HG02571 (cell line): ENCODE measurements around the gene TMEM174.
A peak's percentile ranks its signal among the peaks of the same experiment; 100 is the strongest.
"Not testable (repeated sequence)": the region's sequence is repeated elsewhere in the genome, so short reads cannot be mapped to it uniquely, and the experiment has no call there.

ENCODE experiments used
- ATAC-seq: cut with Tn5 transposase; IDR thresholded peaks from one replicate; pipeline ENCODE4 v1.9.1; 2021; ENCODE audit warnings: mild to moderate bottlenecking, moderate library complexity; ENCODE audit not compliant: unreplicated experiment

TMEM174 gene

DNA sequence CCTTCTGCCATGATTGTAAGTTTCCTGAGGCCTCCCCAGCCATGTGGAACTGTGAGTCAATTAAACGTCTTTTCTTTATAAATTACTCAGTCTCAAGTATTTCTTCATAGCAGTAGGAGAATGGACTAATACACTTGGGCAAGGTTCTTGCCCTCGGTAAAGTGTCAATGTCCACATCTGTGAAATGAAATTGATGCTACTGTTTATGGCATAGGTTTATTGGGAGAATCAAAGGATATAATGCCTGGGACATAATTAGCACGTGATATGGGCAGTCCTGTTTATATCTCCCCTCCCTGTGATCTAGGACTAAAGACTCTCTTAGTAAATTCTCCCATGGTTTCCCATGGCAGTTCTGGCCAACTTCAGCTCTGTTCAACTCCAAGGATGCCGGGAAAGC lies 19.4 kb downstream of the TMEM174 start:
- ATAC-seq = no peak

DNA sequence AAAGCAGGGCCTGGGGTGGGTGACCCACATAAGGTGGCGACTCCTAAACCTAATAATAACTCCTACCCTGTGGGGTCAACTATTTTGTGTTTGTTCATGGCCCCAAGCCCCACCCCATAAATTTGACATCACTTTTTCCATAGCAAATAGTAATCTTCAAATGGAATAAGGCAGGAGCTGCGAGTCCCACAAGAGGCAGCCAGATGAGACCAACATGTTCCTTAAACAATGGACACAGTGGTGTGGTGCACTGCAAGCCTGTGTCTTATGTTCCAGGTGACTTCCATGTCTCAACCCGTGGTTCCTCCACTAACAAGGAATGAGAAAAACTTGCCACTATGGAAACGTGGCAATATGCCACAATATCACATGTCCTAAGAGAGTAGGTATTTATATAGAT lies 20.6 kb downstream of the TMEM174 start:
- ATAC-seq = no peak

DNA sequence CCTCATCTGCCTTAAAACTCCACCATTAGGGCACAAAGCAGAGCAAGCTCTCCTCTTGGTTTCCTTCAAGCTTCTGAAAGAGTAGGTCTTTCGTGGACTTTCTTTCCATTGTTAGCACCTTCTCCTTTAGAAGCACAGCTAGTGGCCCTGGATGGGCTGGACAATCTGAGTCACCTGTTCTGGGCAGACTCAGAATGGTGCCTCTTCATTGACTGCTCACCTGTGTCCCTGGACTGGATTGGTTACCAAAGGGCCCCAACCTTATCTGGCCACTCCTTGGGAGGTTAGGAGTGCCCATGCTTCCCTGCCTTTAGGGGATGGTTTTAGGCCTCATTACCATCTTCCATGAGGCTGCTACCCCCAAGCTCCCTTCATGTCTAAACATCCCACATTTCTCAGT lies 23.2 kb downstream of the TMEM174 start:
- ATAC-seq = no peak

DNA sequence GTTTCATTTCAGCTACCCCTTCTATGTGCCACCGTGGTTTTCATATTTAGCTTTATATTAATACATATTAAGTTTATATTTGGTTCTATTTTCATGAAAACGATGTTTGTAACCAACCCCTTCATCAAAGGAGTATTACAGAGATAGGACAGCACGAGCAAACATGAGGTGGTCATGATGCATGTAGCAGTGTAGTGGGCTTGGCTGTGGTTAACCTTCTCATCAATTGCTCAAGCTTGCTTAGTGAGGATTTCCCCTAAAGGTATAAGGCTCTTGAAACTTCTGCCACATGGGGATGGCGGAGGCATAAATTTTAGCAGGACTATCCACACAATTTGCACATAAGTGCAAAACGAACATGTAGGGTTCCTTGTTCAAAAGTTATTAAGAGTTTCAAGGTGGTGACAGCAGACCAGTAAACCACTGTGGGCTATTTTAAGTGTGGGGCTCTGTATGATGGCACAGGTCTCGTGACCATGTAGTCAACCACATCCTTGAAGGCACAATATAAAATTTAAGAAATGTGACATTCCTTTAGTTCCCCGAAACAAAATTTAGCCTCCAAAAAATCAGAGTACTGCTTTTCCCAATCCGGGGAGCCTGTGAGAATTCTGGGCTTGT lies 24.8 kb downstream of the TMEM174 start:
- no peak for ATAC-seq

DNA sequence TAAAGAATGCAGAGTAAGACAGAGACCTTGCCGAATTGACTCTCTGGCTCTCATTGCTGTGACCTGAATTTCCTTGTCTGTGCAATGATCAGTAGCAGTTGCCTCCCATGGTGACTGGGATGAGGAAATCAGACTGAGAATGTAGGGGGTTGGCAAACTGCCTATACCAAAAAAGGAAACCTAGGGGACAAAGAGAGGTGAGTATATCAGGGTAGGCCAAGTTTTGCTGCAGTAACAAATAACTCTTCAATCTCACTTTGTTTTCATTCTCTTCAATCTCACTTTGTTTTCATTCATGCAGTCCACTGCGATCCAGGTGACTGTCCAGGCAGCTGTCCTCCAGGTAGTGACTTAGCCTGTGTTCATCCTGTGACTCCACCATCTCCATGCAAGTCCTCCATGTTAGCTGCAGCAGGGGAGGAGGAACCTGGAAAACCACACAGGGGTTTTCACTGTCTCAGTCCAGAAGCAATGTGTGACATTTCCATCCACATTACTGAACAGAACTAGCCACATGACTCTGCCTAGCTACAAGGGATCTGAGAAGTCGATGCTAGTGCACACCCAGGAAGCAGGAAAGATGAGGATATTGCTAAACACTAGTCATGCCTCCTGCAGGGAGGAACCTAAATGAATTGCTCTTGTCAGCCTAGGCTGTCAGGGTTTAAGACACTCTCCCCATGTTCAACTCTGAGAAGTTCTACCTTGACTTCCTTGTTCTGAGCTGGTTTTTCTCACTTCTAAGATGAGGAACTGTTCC lies 26.0 kb downstream of the TMEM174 start:
- no peak for ATAC-seq

DNA sequence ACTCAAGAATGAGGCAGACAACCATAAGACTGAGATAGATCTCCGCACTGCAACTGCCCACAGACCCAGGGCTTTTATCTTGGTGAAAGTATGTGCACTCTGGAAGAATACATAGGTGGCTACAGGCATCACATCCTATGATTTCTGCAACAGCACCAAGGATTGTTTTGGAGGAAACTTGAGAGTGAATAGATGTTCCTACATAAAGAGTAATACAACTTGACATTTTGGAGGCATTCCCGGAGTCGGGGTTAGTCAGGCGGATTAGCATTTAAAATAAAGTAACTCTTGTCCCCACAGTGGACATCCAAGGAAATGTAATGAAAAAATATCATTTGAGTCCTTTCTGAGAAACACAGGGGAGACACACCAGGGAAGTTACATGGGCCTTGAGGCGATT lies 26.7 kb downstream of the TMEM174 start:
- no peak for ATAC-seq

DNA sequence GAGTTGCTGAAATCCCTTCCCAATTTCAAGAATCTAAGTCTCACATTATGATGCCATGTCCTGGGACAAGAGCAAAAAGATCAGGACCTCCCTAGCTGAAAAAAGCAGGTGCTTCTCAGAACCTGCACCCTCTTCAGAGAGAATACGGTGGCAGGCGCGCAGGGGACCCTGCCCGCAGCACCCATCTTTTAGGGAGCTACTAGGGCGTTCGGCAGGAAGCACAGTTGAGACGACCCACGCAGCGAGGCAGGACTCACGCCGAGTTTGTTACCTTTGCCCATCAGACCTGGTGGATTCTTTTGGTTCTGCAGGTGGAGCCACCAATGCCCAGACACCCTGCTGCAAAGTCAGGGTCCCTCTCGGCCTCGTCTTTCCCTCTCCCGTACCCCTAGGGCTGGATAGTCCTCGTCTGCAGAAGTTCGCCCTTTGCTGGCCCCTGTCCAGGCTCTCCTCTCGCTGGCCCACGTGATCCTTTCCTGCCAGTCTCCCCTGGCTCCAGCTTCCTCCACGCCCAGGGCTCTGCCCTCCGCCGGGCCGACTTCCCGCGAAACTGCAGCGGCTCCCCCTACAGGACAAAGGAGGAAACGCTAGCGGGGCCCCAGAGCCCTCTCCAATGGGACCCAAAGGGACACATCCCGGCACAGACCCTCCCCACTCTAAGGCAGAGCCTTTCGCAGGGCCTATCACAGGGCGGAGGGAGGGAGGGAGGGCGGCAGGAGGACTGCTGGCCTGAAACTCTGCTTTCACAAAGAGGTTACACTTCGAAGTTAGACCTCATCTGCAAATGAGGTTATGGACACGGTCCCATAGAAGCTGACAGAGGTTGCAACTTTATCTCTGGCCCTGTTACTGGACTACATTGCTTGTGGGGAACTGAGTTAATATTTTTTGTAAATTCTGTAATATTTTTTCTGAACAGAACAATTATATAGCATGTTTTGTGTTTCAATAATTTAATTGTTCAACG lies 28.8 kb downstream of the TMEM174 start:
- no peak for ATAC-seq

DNA sequence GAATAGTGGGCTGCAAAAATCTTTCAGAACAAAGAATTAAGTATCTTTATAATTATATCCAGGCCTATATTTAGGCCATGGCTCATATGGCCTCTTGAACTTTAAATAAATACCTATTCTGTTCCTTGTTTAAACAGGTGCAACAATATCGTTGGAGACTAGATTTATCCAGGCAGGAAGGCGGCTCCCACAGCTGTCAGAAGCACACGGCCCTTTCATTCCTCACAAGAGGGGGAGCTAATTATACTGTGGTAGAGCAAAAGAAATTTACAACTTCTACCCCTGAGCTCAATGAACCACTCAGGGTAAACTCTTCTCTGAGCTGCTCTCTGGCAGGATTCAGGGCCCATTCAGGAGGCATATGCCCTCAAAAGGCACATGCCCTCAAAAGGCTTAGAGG lies 31.3 kb downstream of the TMEM174 start:
- no peak for ATAC-seq

DNA sequence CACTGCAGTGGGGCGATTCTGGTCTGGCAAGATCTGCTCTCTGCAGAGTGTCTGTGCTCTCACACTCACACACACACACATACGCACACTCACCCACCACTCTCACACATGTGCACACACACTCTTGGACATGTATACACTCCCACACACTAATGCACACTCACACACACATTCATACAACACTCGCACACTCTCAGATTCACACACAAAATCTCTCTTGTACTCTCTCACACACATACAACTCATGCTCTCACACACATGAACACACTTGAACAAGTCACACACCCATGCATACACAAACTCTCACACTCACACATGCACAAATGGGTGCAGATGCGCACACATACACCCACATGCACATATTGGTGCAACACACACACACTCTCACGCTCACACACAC lies 31.7 kb downstream of the TMEM174 start:
- ATAC-seq = no peak

DNA sequence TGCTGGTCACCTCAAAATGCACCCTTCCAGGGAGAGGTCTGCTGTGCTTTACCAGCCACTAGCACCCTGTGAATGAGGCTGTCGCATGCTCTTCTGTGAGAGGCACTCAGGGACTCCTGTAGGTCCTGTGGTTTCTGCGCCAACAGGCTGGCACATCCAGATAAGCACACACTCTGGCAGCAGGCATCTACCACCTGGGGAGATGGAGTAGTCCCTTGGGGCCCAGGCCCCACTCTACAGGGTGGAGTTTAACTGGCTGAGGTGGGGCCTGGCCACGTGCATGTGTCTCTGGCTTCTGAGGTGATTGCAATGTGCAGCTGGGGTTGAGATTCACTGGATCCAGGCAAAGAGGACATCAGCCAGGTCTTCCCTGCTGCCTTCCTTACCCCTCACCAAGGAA lies 32.3 kb downstream of the TMEM174 start:
- ATAC-seq = no peak

DNA sequence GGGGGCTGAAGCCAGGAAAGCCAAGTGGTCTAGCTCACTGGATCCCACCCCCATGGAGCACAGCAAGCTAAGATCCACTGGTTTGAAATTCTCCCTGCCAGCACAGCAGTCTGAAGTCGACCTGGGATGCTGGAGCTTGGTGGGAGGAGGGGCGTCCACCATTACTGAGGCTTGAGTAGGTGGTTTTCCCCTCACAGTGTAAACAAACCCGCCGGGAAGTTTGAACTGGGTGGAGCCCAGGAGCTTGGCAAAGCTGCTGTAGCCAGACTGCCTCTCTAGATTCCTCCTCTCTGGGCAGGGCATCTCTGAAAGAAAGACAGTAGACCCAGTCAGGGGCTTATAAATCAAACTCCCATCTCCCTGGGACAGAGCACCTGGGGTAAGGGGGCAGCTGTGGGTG lies 34.2 kb downstream of the TMEM174 start:
- not testable (repeated sequence) for ATAC-seq

DNA sequence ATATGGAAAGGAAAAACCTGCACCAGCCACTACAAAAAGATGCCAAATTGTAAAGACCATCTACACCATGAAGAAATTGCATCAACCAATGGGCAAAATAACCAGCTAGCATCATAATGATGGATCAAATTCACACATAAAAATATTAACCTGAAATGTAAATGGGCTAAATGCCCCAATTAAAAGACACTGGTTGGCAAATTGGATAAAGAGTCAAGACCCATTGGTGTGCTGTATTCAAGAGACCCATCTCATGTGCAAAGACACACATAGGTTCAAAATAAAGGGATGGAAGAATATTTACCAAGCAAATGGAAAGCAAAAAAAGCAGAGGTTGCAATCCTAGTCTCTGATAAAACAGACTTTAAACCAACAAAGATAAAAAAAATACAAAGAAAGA lies 36.1 kb downstream of the TMEM174 start:
- ATAC-seq = not testable (repeated sequence)

DNA sequence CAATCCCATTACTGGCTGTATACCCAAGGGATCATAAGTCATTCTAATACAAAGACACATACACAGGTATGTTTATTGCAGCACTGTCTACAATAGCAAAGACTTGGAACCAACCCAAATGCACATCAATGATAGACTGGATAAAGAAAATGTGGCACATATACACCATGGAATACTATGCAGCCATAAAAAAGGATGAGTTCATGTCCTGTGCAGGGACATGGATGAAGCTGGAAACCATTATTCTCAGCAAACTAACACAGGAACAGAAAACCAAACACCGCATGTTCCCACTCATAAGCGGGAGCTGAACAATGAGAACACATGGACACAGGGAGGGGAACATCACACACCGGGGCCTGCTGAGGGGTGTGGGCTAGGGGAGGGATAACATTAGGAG lies 39.7 kb downstream of the TMEM174 start:
- ATAC-seq = not testable (repeated sequence)

DNA sequence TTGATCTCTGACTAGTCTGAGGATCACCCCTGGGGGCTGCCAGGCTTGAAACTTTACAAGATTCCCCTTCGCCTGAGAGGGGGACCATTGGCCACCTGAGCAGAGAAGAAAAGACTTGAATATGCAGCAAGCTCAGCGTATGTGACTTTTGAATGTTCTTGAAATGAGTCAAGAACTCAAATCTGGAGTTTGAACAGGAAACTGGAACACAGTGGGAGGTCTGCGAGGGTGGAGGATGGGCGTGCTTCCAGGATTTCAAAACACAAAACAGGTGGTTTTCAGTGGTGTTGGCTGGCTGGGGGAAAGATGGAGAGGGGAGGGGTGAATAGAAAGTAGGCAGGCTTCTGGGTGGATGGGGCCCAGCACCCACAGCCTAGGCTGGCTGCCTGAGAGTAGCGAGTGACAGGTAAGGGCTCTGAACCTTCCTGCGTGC lies 40.6 kb downstream of the TMEM174 start:
- ATAC-seq = peak; percentile 61

DNA sequence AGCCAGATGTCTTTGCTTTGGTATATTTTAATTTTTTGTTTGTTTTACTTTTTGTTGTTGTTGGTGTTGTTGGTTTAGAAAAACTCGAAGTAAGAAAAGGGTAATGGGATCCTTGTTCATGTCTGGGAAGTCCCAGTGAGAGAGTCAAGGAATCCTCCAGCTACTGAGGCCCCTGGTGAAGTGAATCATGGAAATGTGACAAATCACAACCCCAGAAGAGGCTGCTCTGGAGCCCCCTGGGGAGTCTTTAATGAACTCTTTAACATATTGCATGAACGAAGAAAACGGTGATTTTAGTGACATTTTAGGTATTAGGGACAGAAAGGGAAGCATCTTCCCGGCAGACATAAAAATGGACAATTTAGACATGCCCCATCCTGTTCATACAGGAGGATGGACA lies 41.3 kb downstream of the TMEM174 start:
- ATAC-seq = no peak

DNA sequence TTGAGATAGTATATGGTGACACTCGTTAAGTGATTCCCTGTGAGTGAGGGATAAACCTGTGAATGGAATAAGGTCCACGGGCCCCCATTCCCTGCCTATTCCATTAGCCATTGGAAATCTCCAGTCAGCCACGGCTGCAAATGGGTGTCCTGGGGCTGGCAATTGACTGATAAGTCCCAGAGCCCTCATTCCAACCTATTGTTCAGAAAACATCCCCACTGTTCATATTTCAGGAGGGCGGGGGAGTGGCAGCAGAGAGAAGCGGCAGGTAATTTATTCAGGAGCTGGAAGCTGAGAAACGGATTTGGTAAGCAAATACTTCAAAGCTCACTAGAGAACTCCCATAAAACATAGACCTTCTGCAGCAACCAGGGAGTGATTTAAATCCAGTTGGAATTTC lies 42.0 kb downstream of the TMEM174 start:
- ATAC-seq = no peak

DNA sequence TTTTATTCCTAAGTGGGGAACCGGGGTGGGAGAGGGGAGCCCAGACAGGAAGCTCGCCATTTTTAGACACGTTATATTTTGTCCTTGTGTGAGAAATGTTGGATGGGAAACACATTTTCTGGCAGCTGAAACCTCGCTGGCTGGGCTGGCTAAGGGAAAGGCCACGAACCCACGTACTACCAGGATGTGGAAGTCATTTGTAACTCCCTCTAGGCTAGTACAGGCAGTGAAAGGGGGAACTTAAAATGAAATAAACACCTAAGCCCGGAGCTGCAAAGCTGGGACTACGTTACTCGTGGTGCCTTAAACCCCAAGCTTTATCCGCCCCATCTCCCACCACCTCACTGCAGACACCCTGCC lies 42.5 kb downstream of the TMEM174 start:
- no peak for ATAC-seq

DNA sequence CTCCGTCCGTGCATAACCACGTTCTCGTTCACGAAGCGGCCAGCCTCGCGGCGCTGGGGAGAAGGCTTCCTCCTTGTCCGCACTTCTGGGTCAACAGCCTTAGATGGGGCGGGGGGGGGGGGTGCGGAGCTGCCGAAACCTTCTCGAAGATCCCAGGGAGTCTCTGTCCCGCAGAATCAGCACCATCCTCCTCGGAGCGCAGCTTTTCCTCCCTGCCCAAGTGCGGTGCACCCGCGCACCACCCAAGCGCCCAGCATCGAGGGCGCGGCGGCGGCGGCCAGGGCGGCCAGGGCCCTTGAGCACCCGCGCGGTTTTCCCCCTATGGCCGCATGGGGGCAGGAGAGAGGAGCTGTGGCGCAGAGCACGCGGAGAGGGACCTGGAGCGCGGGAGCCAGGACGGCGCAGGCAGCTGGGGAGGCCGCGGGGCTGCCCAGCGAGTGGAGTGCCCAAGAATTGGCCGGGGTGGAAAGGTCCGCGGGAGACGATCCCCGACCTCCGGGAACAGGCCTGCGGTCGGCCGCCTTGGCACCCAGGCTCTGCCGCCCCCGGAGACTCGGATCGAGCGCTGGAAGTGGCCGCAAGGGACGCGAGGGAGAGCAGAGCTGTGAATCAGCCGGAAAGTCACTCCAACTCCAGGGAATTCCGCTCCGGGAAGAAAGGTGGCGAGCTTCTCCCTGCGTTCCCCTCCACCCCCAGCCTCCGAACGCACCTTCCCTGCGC lies 43.1 kb downstream of the TMEM174 start:
- ATAC-seq = peak; percentile 69

DNA sequence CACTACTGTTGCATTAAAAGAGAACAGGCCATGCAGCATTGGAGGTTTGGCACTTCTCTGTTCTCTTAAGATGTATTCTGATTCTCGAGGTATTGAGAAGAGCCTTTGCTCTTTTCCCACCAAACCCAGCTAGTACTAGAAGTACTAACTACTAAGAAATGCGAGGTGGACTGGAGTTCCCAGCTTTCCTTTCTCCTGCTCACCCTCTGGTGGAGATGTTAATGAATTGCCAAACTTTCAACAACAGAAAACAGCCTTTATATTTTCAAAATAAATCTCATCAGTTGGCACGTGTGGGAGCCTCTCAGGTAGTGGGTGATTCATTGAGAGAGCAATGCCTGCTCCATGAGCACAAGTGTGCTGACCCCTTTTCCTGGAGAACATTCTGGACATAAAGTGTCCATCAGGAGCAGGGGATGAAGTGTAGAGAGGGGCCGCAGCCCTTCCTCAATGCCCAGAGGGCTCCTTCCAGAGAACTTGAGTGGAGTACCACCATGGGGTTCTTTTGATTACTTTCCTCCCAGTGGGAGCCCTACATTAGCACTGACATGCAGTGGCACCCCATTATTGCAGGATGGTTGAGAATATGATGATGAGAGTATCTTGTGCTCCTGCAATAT lies 45.7 kb downstream of the TMEM174 start:
- no peak for ATAC-seq

DNA sequence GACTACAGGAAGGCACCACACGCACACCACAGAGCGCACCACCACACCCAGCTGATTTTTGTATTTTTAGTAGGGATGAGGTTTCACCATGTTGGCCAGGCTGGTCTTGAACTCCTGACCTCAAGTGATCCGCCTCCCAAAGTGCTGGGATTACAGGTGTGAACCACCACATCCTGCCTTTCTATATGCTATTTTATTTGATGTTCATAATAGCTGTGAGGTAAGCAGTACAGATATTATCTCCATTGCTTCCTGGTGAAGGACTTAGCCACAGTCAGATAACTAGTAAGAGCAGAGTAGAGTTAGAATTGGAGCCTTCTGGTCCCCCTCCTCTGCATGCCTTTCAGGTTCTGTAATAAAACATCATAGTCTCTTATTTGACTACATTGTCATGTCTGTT lies 46.3 kb downstream of the TMEM174 start:
- not testable (repeated sequence) for ATAC-seq

DNA sequence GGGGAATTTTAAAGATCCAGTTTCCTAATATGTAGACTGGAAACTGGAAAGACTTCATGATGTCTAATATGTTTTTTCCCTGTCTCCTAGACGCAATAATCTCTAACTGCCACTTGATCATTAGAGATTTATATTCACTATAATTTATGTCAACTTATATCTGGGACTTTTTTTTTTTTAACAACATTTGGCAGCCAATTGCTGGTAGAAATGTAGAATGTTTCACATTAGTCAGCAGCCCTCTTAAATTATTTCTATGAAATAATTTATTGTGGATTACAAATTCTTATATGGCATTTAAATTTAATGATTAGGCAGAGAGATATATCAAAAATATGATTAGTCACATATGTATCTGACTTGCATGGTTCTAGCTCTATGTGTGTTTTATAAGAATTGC lies 48.2 kb downstream of the TMEM174 start:
- no peak for ATAC-seq
